SK-N-SH treated with all-trans-retinoic acid at 6 μM for 48 hours (cell line): ENCODE measurements around the gene PPIL1.

Experiments used
- ARNTL ChIP-seq: fragments of 450-650 bp; formaldehyde crosslinking; IDR thresholded peaks from 2 replicates; pipeline ENCODE4 v1.5.0; 2020; ENCODE audit warnings: low read depth, mild to moderate bottlenecking, moderate library complexity, borderline replicate concordance
- ESRRG ChIP-seq: fragments of 250-450 bp; sonication (Bioruptor Pico); IDR thresholded peaks from 2 replicates; pipeline ENCODE4 v1.6.1; 2021; ENCODE audit warnings: mild to moderate bottlenecking
- GLIS3 ChIP-seq: fragments of 250-450 bp; sonication (Bioruptor Pico); IDR thresholded peaks from 2 replicates; pipeline ENCODE4 v1.5.0; 2020; ENCODE audit warnings: mild to moderate bottlenecking, moderate library complexity
- RARB ChIP-seq: fragments of 250-450 bp; sonication (Bioruptor Pico); IDR thresholded peaks from 2 replicates; pipeline ENCODE4 v1.8.0; 2021; ENCODE audit warnings: mild to moderate bottlenecking, moderate library complexity
- TOX ChIP-seq: fragments of 250-450 bp; sonication (Bioruptor Pico); IDR thresholded peaks from 2 replicates; pipeline ENCODE4 v1.8.0; 2021; ENCODE audit warnings: mild to moderate bottlenecking, moderate library complexity, borderline replicate concordance
- ZFP30 ChIP-seq: fragments of 450-650 bp; formaldehyde crosslinking; IDR thresholded peaks from 2 replicates; pipeline ENCODE4 v1.5.0; 2022; ENCODE audit warnings: mild to moderate bottlenecking, moderate library complexity
- ZNF70 ChIP-seq: fragments of 450-650 bp; formaldehyde crosslinking; IDR thresholded peaks from 2 replicates; pipeline ENCODE4 v1.5.0; 2020; ENCODE audit warnings: mild to moderate bottlenecking, moderate library complexity

GRCh38 chr6:36820700-36821580 is 53.7 kb downstream of the PPIL1 start:
- TF ChIP-seq ARNTL (CRISPR knock-in tag) (no peak), RARB (CRISPR knock-in tag) (no peak), ZFP30 (CRISPR knock-in tag) (no peak), ZNF70 (CRISPR knock-in tag) (no peak), TOX (CRISPR knock-in tag) (no peak), GLIS3 (CRISPR knock-in tag) (no peak), ESRRG (CRISPR knock-in tag) (no peak)
